ENCODE data around the gene TIAM2.

- TF ChIP-seq CTCF (IDR thresholded peaks at IDR 0.05; ENCODE audit: insufficient read depth, low read length) = no peak
- TF ChIP-seq, protein P1, sequence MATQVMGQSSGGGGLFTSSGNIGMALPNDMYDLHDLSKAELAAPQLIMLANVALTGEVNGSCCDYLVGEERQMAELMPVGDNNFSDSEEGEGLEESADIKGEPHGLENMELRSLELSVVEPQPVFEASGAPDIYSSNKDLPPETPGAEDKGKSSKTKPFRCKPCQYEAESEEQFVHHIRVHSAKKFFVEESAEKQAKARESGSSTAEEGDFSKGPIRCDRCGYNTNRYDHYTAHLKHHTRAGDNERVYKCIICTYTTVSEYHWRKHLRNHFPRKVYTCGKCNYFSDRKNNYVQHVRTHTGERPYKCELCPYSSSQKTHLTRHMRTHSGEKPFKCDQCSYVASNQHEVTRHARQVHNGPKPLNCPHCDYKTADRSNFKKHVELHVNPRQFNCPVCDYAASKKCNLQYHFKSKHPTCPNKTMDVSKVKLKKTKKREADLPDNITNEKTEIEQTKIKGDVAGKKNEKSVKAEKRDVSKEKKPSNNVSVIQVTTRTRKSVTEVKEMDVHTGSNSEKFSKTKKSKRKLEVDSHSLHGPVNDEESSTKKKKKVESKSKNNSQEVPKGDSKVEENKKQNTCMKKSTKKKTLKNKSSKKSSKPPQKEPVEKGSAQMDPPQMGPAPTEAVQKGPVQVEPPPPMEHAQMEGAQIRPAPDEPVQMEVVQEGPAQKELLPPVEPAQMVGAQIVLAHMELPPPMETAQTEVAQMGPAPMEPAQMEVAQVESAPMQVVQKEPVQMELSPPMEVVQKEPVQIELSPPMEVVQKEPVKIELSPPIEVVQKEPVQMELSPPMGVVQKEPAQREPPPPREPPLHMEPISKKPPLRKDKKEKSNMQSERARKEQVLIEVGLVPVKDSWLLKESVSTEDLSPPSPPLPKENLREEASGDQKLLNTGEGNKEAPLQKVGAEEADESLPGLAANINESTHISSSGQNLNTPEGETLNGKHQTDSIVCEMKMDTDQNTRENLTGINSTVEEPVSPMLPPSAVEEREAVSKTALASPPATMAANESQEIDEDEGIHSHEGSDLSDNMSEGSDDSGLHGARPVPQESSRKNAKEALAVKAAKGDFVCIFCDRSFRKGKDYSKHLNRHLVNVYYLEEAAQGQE (IDR thresholded peaks at IDR 0.05; ENCODE audit: insufficient replicate concordance, low read depth) = no peak
Measured at GRCh38 chr6:155040901-155041650, 46.0 kb downstream of the TIAM2 start.
